ENCODE data around the gene FCGBP.
"Not testable (repeated sequence)": the region's sequence is repeated elsewhere in the genome, so short reads cannot be mapped to it uniquely, and the experiment has no call there.

FCGBP gene

DNA sequence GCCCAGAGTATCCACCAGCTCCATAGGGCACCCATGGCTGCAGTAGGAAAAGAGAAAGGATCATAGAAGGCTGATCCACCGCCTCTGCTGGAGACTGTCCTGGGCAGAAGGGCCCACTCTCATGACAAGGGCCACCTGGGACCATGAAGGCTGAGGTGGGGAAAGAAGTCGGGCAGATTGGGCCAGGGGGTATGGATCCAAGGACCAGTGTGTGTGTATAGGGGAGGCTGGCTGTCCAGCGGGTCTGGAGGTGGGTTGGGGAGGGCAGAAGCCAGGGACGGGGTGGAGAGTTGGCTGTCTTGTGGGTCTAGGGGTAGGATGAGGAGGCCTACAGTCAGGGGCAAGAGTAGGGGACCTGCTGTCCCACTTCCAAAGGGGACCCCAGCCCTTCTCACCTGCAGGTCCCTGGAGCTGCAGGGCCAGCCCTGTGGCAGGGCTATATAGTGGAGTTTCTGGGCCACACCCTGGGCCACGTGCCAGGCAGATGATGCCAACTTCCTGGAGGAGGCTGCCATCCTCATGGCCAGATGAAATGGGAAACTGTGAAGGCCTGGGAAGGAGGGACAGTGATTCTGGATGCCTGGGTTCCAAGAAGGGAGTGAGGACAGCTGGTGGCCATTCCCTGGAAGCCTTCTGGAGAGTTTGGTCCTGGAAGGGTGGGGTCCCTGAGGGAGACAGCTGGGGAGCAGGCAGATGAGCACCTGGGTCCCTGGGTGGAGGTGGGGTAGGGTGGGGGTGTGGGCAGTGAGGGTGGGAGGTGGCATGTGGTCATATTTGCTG, at the start of gene FCGBP:
TSS of gene FCGBP (minus strand) at position 51 of the 780 bp plus-strand sequence.
- no peak for DNase-seq

DNA sequence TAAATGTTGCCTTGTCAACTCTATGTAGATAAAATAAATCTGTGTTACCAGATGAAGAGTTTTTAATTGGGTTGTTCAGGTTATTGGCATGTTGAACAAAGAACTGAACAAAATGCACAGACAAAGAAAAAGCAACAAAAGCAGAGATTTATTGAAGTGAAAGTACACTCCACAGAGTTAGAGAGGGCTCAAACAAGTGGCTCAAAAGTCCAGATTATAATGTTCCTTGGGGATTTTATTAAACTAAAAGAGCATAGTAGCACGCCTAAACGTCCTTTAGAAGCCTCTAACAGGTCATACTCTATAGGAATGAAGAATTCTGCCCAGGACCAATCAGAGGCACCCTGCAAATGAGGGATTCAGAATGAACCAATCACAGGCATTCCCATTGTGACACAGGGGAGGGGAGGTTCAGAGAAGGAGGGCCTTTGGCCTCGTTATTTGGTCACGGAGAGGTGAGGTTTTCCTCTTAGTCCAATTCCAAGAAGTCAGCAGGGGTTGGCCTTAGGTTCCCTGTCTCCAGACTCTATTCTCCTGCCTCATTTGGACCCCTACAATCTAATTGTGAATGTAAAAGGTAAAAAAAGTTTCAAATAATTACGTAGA, 49.4 kb upstream of the FCGBP start:
- no peak for DNase-seq

DNA sequence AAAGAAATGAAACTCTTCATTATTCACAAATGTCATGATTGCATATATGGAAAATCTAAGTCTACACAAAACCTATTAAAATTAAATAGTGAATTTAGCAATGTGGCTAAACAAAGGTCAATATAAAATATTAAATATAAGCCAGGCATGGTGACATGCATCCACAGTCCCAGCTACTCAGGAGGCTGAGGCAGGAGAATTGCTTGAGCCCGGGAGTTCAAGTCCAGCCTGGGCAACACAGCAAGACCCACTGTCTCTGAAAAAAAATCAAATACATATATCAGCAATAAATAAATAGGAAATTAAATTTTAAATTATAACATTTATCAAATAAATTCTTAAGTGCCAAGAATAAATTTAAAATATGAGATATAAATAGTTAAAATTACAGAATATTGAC, 48.4 kb upstream of the FCGBP start:
- no peak for DNase-seq

DNA sequence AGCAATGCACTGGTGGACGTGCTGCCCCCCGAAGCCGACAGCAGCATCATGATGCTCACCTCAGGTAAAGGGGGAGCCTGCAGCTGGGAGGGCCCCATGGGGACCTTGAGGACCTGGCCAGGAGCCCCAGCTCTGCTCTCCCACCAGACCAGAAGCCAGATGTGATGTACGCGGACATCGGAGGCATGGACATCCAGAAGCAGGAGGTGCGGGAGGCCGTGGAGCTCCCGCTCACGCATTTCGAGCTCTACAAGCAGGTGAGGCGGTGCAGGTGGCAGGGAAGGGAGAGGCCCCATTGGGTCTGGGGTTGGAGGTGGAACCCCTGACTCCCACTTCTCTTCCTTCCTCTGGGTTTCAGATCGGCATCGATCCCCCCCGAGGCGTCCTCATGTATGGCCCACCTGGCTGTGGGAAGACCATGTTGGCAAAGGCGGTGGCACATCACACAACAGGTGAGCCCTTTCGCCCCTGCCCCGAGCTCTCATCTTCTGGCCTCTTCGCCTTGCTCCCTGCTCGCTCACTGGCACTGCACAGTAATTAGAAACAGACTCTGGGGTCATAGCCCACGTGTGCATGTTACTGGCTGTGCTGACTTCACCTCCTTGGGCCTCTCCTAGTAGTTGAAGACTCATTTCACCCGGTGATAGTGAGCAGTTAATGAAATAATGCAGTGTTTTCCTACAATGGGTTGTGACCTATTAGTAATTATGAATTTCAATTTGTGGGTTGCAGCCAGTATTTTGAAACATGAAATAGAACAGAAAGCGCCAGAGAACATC, 40.1 kb upstream of the FCGBP start:
- no peak for DNase-seq

DNA sequence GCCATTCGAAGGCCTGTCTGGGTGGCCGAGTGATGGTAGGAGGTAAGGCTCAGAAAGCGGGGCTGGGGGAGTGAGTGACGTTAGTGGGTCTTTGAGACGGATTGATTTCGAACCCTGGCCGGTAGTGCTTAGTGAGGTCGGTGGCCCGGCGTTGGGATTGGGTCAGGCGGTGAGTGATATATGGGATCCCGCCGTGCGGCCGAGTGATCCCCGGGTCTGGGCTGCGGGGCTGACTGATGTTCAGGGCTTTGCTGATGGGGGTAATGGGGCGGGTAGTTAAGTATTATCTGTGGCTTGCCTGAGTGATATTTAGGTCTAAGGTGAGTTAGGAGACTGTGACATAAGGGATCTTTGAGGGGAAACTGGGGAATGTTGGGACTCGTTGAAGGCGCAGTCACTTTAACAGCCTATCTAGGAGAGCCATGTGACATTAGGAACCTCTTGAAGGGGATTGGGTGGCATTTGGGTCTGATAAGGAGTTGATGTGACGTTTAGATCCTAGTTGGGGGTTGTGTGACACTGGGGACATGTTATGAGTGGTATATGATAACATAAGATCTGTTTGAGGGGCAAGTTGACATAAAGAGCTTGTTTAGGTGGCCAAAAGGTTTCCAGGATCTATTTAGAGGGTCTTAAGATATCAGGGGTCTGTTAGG, 37.1 kb upstream of the FCGBP start:
- no peak for DNase-seq

DNA sequence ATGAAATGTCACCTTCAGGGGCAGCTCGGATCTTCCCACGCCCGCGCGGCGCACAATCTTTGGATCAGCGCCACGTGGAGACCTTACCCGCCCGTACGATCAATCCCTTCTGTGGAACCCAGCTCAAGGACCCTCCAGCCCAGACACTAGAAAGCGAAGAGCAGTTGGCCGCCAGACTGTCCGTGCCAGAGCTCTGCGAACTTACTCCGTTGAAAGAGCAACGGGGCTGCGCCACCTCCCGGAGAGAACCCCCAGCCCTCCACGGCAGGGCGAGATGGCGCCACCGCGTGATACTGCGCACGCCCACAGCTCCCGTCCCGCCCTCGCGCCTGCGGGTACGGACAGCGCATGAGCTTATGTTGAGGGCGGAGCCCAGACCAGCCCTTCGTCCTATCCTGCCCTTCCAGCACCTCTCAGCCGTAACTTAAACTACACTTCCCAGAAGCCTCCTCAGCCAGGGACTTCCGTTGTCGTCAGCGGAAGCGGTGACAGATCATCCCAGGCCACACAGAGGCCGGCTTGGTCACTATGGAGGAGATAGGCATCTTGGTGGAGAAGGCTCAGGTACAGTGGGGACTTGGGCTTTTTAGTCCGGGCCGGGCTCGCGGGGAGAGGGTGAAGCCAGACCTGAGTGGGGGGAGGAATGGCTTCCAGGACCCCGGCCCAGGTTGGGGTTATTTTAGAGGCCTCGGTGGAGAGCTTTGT, 36.4 kb upstream of the FCGBP start, which contains the start of gene PSMC4:
TSS of gene PSMC4 (plus strand) at position 491 of the 705 bp plus-strand sequence. CDS start at position 529, 38 bp downstream.
- DNase-seq = peak; percentile 95 to 98

DNA sequence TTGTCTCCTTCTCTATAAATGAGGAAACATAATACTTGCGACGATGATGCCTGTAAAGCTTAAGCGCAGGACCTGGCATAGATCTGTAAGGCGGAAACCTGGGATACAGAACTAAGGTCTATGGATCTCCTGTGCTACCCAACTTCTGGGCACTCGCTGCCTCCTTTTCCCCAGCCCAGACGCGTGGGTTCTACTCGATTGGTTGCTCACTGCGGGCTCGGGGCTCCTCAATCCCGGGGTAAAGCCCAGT, 35.9 kb upstream of the FCGBP start:
- DNase-seq = peak in 1 of 2 experiments; percentile 54

DNA sequence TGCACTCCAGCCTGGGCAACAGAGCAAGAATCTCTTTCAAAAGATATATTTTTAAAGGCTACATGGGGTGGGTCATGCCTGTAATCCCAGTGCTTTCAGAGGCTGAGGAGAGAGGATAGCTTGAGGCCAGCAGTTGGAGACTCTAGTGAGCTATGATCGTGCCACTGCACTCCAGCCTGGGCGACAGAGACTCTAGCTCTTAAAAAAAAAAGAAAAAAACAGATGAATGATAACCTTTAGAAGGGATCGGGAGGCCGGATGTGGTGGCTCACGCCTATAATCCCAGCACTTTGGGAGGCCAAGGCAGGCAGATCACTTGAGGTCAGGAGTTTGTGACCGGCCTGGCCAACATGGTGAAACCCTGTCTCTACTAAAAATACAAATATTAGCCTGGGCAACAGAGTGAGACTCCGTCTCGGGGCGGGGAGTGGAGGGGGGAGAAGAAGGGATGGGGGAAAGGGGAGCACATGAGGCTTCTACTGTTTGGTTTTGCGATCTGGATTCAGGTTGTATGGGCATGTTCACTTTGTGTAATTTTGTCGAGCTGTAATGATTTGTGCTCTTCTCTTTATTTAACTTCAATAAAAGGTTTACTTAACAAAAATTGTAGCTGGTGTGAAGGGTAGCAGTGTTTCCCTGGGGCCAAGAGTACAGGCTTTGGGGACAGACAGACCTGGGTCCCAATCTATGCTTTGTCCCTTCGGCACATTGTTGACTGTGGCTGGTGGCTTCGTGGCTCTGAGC, 35.4 kb upstream of the FCGBP start:
- no peak for DNase-seq

DNA sequence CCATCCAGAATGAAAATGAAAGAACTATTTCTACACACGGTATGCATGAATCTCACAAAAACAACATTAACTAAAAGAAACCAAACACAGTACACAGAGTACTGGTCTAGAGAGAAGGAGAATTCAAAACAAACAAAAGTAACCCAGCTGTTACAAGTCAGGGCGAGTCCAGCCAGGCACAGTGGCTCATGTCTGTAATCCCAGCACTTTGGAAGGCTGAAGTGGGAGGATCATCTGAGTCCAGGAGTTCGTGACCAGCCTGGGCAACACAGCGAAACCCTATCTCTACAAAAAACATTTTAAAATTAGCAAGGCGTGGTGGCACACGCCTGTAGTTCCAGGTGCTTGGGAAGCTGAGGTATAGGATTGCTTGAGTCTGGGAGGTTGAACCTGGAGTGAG, 34.8 kb upstream of the FCGBP start:
- DNase-seq = no peak

DNA sequence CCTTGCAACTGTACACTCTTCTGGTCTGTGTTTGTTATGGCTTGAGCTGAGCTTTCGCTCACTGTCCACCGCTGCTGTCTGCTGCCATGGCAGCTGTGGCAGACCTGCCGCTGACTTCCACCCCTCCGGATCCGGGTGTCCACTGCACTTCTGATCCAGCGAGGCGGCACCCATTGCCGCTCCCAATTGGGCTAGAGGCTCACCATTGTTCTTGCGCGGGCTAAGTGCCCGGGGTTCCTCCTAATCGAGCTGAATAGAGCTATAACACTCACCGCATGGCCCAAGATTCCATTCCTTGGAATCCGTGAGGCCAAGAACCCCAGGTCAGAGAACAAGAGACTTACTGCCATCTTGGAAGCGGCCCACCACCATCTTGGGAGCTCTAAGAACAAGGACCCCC, 34.4 kb upstream of the FCGBP start:
- DNase-seq = no peak

DNA sequence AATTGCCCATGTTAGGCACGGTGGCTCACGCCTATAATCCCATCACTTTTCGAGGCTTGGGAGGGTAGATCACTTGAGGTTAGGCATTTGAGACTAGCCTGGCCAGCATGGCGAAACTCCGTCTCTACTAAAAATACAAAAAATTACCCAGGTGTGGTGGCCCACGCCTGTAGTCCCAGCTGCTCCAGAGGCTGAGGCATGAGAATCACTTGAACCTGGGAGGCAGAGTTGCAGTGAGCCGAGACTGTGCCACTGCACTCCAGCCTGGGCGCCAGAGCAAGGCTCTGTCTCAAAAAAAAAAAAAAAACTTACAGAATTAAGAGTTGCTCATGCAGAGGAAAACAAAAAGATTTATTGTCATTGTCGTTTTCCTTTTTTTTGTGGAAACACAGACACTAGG, 33.1 kb upstream of the FCGBP start:
- DNase-seq = no peak

DNA sequence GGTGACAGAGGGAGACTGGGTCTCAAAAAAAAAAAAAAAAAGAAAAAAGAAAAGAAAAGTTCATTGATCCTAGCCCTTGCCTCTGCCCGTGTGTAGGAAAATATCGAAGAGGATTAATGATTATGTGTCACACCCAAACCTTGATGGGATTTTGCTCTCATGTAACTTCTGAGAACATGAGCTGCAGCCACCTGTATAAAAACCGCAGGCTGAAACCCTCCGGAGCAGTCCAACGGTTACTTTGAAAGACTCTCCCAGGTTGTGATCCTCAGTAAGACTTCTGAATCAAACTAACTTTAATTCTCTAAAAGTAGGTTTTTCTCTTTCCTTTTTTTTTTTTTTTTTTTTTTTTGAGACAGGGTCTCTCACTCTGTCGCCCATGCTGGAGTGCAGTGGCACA, 32.2 kb upstream of the FCGBP start:
- DNase-seq = no peak

DNA sequence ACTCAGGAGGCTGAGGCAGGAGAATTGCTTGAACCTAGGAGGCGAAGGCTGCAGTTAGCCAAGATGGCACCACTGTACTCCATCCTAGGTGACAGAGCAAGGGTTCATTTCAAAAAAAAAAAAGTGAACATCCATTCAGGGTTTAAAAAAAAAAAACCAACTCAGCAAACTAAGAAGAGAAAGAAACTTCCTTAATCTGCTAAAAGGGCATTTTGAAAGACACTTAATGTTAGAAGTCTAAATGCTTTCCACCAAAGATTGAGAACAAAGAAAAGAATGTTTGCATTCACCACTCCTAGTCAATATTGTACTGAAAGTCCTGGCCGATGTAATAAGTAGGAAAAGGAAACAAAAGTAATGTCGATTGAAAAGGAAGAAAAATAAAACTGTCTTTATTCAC, 29.5 kb upstream of the FCGBP start:
- no peak for DNase-seq

DNA sequence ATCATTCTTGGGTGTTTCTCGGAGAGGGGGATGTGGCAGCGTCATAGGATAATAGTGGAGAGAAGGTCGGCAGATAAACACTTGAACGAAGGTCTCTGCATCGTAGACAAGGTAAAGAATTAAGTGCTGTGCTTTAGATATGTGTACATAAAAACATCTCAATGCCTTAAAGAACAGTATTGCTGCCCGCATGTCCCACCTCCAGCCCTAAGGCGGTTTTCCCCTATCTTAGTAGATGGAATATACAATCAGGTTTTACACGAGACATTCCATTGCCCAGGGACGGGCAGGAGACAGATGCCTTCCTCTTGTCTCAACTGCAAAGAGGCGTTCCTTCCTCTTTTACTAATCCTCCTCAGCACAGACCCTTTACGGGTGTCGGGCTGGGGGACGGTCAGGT, 25.0 kb upstream of the FCGBP start:
- DNase-seq = not testable (repeated sequence)

DNA sequence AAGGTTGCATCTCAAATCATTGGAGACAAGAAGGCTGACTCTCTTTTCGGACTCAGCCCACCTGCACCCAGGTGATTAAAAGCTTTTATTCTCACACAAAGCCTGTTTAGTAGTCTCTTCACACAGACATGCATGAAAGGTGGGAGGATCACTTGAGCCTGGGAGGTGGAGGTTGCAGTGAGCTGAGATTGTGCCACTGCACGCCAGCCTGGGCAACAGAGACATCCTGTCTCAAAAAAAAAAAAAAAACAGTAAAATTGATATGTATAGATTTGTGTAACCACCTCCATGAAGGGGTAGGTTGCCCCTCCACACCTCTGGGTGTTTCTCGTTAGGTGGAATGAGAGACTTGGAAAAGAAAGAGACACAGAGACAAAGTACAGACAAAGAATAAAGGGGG, 24.5 kb upstream of the FCGBP start:
- DNase-seq = not testable (repeated sequence)

DNA sequence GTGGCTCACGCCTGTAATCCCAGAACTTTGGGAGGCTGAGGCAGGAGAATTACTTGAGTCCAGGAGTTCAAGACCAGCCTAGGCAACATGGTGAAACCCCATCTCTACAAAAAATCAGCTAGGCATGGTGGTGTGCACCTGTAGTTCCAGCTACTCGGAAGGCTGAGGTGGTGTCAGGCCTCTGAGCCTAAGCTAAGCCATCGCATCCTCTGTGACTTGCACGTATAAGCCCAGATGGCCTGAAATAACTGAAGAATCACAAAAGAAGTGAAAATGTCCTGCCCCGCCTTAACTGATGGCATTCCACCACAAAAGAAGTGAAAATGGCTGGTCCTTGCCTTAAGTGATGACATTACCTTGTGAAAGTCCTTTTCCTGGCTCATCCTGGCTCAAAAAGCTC, 23.5 kb upstream of the FCGBP start:
- not testable (repeated sequence) for DNase-seq

DNA sequence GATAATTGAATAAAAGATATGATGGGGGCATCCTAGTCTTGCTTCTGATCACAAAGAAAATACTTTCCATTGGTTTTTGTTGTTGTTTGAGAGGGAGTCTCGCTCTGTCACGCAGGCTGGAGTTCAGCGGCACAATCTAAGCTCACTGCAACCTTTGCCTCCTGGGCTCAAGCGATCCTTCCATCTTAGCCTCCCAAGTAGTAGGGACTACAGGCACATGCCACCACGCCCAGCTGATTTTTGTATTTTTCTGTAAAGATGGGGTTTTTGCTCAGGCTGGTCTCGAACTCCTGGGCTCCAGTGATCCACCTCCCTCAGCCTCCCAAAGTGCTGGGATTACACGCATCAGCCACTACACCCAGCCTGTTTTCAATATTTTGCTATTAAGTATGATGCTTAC, 19.5 kb upstream of the FCGBP start:
- DNase-seq = no peak

DNA sequence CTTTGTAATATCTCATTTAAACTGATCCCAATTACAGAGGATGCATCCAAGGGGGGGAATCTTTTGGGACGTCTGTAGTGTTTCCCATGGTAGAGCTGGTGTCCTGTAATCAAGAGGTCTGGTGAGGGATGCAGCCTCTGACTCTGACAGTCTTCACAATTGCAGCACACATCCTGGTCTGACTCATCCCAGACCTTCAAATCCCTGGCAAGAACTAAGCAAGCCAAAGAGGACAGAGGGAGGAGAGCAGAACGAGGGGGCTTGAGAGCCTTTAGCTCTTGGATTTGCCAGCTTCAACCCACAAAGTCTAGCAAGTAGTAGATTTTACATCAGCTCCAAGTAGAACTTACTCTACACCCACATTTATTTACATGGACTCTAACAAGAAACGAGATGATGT, 17.3 kb upstream of the FCGBP start:
- no peak for DNase-seq

DNA sequence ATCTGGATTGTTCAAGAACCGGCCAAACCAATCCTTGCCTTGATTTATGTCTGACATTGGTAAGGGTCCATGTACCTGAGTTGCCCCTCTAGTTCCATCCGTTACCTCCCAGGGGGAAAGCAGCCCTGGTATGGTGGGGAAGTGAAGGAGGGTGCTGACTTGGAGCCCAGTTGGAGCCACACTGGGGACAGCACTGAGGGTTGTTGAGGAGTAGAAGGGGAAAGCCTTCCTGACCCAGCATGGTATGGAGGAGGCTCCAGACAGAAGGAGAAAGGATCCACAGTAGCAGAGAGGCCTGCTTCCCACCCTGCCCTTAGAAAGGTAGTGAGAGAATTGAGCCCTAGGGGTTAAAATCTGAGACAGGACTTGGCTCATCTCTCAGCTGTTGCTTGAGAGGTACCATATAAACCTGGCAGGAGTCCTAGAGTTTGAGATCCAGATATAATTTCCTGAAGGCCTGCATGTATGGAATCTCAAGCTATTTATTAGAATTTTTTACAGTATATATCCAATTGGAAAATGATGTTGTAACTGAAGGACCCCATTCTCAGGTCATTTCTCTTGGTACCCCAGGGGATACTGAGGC, 16.7 kb upstream of the FCGBP start:
- no peak for DNase-seq

DNA sequence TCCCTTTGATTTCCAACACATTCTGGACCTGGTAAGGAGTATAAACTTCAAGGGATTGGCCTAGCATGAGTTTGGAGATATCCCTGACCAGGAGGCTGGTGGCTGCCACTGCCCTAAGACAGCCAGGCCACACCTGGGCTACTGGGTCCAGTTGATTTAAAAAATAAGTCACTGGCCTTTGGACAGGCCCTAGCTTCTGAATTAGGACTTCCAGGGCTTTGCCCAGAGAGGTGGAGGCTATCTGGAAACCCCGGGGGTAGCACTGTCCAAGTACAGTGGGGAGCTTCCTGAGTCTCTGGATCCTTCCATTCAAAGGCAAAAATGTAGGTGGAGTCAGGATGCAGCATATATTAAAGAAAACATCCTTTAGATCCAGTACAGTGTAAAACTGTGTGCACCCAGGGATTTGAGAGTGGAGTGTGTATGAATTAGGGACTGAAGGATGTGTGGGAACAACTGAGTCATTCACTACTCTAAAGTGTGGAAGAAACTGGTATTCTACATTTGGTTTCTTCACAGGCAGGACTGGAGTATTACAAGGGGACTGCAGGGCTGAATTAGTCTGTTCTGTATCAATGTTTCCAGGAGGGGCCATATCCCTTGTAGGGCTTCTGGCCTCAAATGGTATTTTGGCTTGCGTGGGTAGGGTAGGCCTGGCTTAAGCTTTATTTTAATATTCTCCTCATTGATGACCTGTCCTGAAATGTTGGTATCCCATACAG, 14.8 kb upstream of the FCGBP start:
- DNase-seq = no peak

DNA sequence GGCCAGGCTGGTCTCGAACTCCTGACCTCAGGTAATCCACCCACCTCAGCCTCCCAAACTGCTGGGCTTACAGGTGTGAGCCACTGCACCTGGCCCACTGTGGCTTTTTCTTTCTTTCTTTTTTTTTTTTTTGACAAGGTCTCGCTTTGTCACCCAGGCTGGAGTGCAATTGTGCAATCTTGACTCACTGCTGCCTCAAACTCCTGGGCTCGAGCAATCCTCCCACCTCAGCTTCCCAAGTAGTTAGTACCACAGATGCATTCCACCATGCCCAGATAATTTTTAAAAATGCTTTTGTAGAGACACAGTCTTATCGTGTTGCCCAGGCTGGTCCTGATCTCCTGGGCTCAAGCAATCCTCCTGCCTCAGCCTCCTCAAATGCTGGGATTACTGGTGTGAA, 12.1 kb upstream of the FCGBP start:
- DNase-seq = no peak

Data from NCI-H187 (cell line).